Type B pancreatic cell (in vitro differentiated cells): ENCODE measurements around the gene MSI2. TPM values are rescaled to one million over a fixed set of nuclear protein-coding genes. Genes with fewer than 3 reads are reported as not detected.

Experiments used
- DNase-seq: peaks from one replicate; pipeline ENCODE4 v3.0.0; 2021; ENCODE audit warnings: mixed read lengths; ENCODE audit not compliant: unreplicated experiment; ENCODE audit errors: extremely low spot score
- H3K27ac Mint-ChIP-seq: 2 replicates; pipeline ENCODE4 v1.8.0; 2021; ENCODE audit warnings: mild to moderate bottlenecking, mixed read lengths
- H3K27me3 Mint-ChIP-seq: 2 replicates; pipeline ENCODE4 v1.8.0; 2021; ENCODE audit warnings: mixed read lengths
- H3K36me3 Mint-ChIP-seq: 2 replicates; pipeline ENCODE4 v1.8.0; 2021; ENCODE audit warnings: mixed read lengths
- H3K4me1 Mint-ChIP-seq: one replicate; pipeline ENCODE4 v1.8.0; 2021; ENCODE audit warnings: mixed read lengths; ENCODE audit not compliant: unreplicated experiment
- H3K4me3 Mint-ChIP-seq: 2 replicates; pipeline ENCODE4 v1.8.0; 2021; ENCODE audit warnings: mild to moderate bottlenecking, mixed read lengths
- H3K9me3 Mint-ChIP-seq: 2 replicates; pipeline ENCODE4 v1.8.0; 2021; ENCODE audit warnings: mixed read lengths
- CTCF ChIP-seq: fragments of 200-600 bp; sonication (generic); conservative IDR thresholded peaks from 2 replicates; pipeline ENCODE4 v1.5.0; 2021; ENCODE audit warnings: antibody characterized with exemption, mild to moderate bottlenecking
- total RNA-seq: library from RNA; stranded (reverse); gene quantifications from 2 replicates; pipeline ENCODE4 v1.2.1, GENCODE V29; 2021; ENCODE audit warnings: low replicate concordance

The MSI2 gene
- total RNA-seq, 1 donor from 2014 or later: 158 TPM

GRCh38 chr17:57720386-57721035 lies 464.2 kb downstream of the MSI2 start:
- Mint-ChIP-seq H3K27me3 (peaks cover 48% of the 10 kb centered on the region), H3K36me3 (no peaks in the 10 kb centered on the region), H3K9me3 (no peaks in the 10 kb centered on the region), H3K4me1 (peaks cover 23% of the 10 kb centered on the region), H3K4me3 (no peak overlapping the region), H3K27ac (no peak overlapping the region)
- TF ChIP-seq CTCF: no peak
- no peak for DNase-seq

GRCh38 chr17:57721967-57722703 lies 465.8 kb downstream of the MSI2 start:
- Mint-ChIP-seq H3K9me3 (no peaks in the 10 kb centered on the region), H3K27me3 (peaks cover 37% of the 10 kb centered on the region), H3K36me3 (no peaks in the 10 kb centered on the region), H3K27ac (no peak overlapping the region), H3K4me1 (peaks cover 23% of the 10 kb centered on the region), H3K4me3 (no peak overlapping the region)
- no peak for TF ChIP-seq CTCF
- no peak for DNase-seq

- peaks cover 32% of the 10 kb centered on the region for H3K27me3 Mint-ChIP-seq
- no peaks in the 10 kb centered on the region for H3K9me3 Mint-ChIP-seq
- H3K4me3 Mint-ChIP-seq: no peak overlapping the region
- peaks cover 23% of the 10 kb centered on the region for H3K4me1 Mint-ChIP-seq
- no peaks in the 10 kb centered on the region for H3K36me3 Mint-ChIP-seq
- H3K27ac Mint-ChIP-seq: no peak overlapping the region
- no peak for DNase-seq
- no peak for TF ChIP-seq CTCF
Observed at GRCh38 chr17:57722704-57723043, 466.4 kb downstream of the MSI2 start.

GRCh38 chr17:57723427-57724025 lies 467.2 kb downstream of the MSI2 start:
- Mint-ChIP-seq H3K27me3 (peaks cover 28% of the 10 kb centered on the region), H3K4me3 (no peak overlapping the region), H3K4me1 (peaks cover 23% of the 10 kb centered on the region), H3K36me3 (no peaks in the 10 kb centered on the region), H3K9me3 (no peaks in the 10 kb centered on the region), H3K27ac (no peak overlapping the region)
- DNase-seq: no peak
- TF ChIP-seq CTCF: no peak

- no peak for DNase-seq
- no peak for TF ChIP-seq CTCF
- peaks cover 24% of the 10 kb centered on the region for H3K27me3 Mint-ChIP-seq
- no peak overlapping the region for H3K4me3 Mint-ChIP-seq
- H3K9me3 Mint-ChIP-seq: no peaks in the 10 kb centered on the region
- no peak overlapping the region for H3K27ac Mint-ChIP-seq
- no peaks in the 10 kb centered on the region for H3K36me3 Mint-ChIP-seq
- peaks cover 23% of the 10 kb centered on the region for H3K4me1 Mint-ChIP-seq
Observed at GRCh38 chr17:57724026-57724728, 467.9 kb downstream of the MSI2 start.
